Fibroblast of lung (primary cell): ENCODE data around the gene ARVCF.

Experiments used
- EZH2 ChIP-seq: IDR thresholded peaks from 2 replicates; pipeline ENCODE4 v1.5.1; 2012; ENCODE audit warnings: low read length, control low read depth, mild to moderate bottlenecking; ENCODE audit errors: missing control alignments
- TF ChIP-seq, protein P1 (sequence below), 2 donors: IDR thresholded peaks in 1 of 2; conservative IDR thresholded peaks in 1 of 2; 1 replicate in 1 of 2; 2 replicates in 1 of 2; pipeline ENCODE4 v1.5.1; 2011 to 2012; ENCODE audit warnings: low read length in 2 of 2, control low read depth in 1 of 2, inconsistent platforms in 1 of 2, low read depth in 1 of 2, mild to moderate bottlenecking in 1 of 2

DNA sequence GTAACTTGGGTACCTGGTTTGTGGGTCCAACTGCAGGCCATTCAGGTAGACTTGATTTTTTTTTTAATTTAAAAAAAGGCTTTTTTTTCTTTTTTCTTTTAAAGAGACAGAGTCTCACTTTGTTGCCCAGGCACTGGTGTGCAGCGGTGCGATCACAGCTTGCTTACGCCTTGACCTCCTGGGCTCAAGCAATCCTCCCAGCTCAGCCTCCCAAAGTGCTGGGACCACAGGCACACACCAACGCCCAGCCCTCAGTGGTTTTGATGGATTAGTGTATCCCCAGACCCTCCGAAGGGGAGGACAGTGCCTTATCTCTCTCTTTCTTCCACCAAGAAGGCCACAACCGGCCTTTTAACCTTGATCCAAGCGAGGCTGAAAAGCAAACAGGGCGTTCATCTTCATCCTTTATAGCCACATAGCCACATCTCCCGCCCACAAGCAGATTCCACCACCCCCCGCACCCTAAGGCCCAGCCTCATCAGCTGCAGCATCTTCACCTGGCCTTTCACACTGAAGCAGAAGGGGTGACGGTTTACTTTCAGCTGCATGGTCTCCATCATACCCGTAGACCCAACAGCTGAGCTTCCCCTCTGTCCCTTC, 92.6 kb downstream of the ARVCF start:
- TF ChIP-seq, protein P1, sequence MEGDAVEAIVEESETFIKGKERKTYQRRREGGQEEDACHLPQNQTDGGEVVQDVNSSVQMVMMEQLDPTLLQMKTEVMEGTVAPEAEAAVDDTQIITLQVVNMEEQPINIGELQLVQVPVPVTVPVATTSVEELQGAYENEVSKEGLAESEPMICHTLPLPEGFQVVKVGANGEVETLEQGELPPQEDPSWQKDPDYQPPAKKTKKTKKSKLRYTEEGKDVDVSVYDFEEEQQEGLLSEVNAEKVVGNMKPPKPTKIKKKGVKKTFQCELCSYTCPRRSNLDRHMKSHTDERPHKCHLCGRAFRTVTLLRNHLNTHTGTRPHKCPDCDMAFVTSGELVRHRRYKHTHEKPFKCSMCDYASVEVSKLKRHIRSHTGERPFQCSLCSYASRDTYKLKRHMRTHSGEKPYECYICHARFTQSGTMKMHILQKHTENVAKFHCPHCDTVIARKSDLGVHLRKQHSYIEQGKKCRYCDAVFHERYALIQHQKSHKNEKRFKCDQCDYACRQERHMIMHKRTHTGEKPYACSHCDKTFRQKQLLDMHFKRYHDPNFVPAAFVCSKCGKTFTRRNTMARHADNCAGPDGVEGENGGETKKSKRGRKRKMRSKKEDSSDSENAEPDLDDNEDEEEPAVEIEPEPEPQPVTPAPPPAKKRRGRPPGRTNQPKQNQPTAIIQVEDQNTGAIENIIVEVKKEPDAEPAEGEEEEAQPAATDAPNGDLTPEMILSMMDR (conservative IDR thresholded peaks at IDR 0.05 in 1 of 2, IDR thresholded peaks at IDR 0.05 in 1 of 2; ENCODE audit: low read depth in 1 of 2, low read length in 2 of 2), result no peak
- no peak for TF ChIP-seq EZH2
